GM21723 (cell line): Measurements from ENCODE around the gene GLRB.
"Not testable (repeated sequence)": the region's sequence is repeated elsewhere in the genome, so short reads cannot be mapped to it uniquely, and the experiment has no call there.

ENCODE experiments used
- ATAC-seq: cut with Tn5 transposase; IDR thresholded peaks from one replicate; pipeline ENCODE4 v1.9.1; 2021; ENCODE audit warnings: mild to moderate bottlenecking, moderate library complexity; ENCODE audit not compliant: unreplicated experiment

The GLRB gene

GRCh38 chr4:157075811-157076577, at the start of gene GLRB:
TSS of gene GLRB (plus strand) at chr4:157076150. CDS start at chr4:157078025, 1,875 bp downstream.
- no peak for ATAC-seq

DNA sequence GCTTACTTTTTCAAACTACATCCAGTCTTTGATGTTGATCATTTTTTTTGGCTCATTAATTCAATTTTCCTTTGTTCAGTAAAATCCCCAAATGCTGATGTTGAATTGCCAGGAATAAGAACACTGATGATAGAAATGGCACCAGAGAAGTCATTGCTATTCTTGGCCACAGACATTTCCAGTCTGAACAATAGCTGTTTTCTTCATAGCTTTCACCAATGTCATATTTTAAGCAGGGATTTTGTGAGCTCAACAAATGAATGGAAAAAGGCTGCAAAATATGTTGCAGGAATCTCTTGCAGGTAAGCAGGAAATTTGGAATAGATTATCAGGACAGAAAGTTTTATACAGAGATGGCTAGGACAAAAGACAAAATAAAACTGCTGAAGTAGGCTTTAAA, 40.5 kb upstream of the GLRB start:
- no peak for ATAC-seq

GRCh38 chr4:157040405-157040804, 35.5 kb upstream of the GLRB start:
- ATAC-seq: no peak

DNA sequence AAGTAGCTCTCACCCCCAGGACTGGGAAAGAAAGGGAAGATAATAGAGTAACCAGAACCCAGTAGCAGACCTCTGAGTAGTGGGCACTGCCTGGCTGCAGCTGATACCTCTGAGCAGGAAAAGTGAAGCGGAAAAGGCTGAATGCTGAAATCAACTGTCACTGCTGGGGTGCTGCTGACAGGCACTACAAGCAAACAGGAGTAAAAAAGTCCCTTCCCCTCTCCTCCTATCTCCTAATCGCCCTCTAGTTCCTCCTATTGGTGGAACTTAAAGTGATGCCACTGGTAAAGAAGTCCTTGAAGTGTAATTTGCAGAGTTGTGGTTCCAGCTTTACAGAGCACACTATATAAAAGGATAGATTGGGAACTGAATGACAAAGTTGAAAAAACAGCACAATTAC, 32.8 kb upstream of the GLRB start:
- no peak for ATAC-seq

DNA sequence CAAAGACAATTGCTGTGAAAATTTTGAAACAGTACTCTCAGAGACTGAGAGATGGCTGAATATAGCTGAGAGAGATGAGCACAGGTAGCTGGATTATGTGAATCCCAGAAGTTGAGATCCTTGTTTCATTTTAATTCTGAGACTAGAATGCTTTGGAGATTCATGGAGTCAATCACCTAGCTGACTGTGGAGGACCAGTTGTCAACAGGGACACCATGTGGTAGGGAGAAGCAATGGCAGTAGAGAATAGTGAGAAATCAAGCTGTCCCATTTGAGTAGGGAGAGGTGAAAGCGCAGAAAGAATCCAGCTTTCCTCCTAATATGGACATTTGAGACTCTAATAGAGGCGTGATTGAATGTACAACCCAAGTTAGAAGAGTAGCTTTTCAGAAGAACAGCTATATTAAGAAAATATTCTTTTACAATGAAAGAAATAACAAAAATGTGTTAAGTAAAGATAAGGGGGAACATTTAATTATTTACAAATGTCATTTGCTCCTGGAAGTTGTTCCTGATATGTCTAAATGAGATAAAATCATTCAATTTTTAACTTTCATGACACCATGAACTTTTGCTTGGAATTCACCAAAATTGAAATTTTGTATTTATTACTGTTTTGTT, 30.3 kb upstream of the GLRB start:
- peak; percentile 89 for ATAC-seq

DNA sequence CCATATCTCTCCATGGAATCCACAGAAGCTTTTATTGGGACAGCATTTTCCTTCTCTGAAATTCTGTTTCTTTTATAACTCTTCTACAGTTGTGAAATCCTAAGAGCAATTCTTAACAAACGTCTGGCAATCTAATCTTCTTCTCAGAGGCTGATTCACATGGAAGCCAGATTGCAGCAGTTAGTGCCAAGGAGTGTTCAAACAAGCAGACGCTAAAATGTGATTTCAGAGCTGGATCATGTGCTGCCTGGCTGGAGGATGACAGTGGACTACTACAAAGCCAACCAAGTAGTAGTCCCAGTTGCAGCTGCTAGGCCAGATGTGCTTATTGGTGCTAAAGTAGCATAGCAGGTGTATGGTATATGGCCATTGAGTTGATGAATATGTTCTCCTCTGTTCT, 27.7 kb upstream of the GLRB start:
- ATAC-seq: no peak

GRCh38 chr4:157050561-157050960, 25.4 kb upstream of the GLRB start:
- ATAC-seq: no peak

- ATAC-seq: no peak
These were observed 23.4 kb upstream of the GLRB start for GRCh38 chr4:157052429-157053040.

DNA sequence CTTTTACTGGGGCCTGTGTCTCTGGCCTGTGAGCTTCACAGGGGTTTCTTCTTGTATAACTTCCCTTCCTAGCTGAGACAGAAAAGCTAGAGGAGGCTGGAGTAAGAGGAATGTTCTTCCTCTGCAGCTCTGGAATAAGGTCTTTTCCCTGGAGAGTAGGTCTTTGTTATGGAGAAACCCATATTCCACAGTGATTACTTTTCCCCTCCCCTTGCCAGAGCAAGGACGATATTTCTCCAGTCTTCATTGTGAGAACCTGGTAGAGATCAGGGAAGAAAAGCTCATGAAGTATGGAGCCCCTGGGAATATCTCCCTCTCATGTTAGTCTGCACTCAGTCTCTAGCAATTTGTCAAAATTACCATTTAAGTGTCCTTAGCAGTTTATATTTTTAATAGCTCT, 18.7 kb upstream of the GLRB start:
- ATAC-seq: no peak

- not testable (repeated sequence) for ATAC-seq
These were observed 17.1 kb upstream of the GLRB start for GRCh38 chr4:157058899-157059298.

DNA sequence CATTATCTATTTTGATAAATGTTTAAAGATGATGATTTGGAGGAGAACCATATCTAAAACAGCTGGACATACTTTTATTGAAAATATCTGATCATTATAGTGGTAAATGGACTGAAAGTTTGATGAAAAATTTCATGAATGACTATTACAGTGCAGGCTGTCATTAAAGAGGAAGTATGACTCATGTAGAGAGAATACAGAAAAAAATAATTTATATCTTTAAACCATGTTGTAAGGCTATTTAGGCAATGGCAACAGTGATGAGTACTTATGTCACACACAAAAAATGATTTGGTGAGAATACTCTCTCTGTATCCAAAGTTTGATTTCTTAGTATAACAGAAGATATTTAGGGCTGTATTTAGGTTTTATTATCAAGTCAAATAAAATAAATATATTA, 3.9 kb upstream of the GLRB start:
- no peak for ATAC-seq

DNA sequence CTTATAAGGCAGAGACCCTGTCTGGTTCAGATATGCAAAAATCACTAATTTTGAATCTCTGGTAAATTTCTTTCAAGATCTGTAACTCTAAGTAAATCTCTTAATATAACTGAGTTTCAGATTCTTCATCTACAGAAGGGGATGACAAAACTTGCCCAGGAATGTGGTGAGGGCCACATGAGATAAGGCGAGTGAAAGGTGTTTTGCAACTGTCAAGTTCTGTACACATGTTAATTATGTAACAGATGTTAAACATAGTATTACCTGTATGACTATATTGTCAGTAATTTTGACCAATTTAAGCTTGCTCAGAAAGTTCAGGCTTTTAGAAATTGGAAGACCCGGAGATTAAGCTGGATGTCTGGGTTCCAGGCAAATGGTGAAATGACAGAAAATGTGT, 549 bp upstream of the GLRB start:
- ATAC-seq: no peak

- no peak for ATAC-seq
These were observed 613 bp downstream of the GLRB start for GRCh38 chr4:157076578-157076947.

DNA sequence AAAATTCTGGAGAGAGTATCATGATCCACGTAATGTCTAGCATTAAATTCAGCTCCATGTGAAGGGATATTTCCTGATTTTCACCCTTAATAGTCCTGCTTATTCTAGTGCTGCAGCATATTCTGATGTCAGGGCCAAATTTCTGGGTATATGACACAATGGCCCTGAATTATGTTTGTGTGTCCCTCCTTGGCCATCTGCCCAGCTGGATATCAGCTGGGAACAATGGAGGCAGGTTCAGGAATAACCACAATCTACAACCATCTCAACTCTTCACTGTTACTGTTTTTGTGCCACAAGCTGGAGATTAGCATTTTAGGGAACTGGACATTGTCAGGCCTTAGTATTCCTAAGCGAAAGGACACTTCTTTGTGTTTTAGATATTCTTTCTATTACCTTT, 3.5 kb downstream of the GLRB start:
- no peak for ATAC-seq

- no peak for ATAC-seq
These were observed 4.7 kb downstream of the GLRB start for GRCh38 chr4:157080605-157081004.

- ATAC-seq: no peak
These were observed 19.8 kb downstream of the GLRB start for GRCh38 chr4:157095716-157096115.

DNA sequence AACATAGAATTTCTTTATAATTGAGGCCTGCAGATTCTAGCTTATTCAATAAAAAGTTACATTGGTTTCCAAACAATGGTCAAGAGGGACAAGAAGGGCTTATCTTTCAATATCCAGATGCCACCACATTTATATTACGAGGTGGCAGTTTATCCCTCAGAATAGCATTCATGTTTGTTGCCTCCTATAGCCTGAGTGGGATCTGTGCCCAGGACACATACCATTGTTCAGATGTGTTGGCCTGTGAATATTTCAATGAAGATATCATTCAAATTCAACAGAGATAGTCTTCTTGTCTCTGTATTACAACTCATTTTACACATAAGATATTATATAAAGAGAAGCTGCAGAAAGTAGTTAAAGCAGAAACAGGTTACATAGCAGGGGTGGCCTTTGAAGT, 20.5 kb downstream of the GLRB start:
- ATAC-seq: no peak

- ATAC-seq: no peak
These were observed 23.6 kb downstream of the GLRB start for GRCh38 chr4:157099506-157099905.

DNA sequence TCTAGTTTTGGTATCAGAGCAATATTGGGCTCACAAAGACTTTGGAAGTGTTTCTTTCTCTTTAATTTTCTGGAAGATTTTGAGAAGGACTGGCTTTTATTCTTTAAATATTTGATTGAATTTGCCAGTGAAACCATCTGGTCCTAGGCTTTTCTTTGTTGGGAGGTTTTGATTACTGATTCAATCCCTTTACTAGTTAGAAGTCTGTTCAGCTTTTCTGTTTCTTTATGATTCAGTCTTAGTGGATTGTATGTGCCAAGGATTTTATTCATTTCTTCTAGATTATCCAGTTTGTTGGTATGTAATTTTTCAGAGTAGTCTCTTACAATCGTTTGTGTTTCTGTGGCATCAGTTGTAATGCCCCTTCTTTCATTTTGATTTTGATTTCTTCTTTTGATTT, 28.6 kb downstream of the GLRB start:
- no peak for ATAC-seq

DNA sequence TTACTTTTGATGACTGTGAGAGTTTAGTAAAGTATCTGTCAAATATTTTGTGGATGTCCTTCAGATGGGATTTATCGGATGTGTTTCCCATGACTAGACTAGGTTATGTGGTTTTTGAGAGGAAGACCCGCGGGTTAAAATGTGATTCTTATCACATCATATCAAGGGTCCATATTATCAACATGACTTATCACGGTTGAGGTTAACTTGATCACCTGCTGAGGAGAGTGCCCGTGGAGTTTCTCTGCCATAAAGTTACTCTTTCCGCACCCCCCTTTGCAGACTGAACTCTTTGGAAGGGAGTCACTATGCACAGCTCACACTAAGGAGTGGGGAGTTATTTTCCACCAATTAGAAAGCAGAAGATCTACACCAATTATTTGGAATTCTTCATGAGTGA, 38.7 kb downstream of the GLRB start:
- no peak for ATAC-seq

DNA sequence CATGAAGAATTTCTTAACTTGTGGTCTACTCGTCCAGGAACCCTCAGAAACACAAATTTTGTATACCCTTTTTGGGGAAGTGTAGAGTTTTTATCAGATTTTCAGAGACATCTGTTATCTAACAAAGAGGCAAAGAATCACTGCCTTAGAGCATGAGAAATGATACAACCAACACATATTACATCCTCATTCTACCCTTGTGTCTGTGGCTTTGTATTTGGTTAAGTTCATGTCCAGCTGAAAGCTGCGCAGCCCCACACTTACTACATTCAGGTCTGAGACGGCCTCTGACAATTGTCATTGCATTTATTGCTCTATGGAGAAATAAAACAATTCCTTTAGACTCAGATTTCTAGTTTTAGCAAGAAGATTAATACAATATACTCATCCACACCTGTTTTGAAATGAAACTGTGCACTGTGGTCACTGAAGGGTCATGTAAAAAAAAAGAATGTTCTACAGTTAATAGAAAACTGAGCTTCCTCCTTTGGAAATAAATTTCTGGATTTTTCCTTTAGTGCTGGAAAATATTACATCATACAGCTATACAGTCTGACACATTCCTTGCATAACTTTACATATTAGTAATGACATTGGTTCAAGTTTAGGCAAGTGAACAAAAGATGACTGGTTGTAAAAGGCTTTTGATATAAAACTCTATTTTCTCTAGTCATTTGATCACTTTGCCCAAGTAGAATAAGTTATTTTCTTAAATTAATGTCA, 39.8 kb downstream of the GLRB start:
- no peak for ATAC-seq

- no peak for ATAC-seq
These were observed 45.5 kb downstream of the GLRB start for GRCh38 chr4:157121401-157121800.
